ENCODE measurements around the gene LRIF1.
"Not testable (repeated sequence)": the region's sequence is repeated elsewhere in the genome, so short reads cannot be mapped to it uniquely, and the experiment has no call there.

Gene LRIF1

GRCh38 chr1:110963691-110964454, at the start of gene LRIF1:
TSS of gene LRIF1 (minus strand) at chr1:110963922. CDS start at chr1:110963688, 234 bp downstream.
- no peak for TF ChIP-seq SUZ12 (IDR thresholded peaks at IDR 0.05)
- no peak for TF ChIP-seq ARNT (IDR thresholded peaks at IDR 0.05)
- TF ChIP-seq HDGF (IDR thresholded peaks at IDR 0.05; ENCODE audit: borderline replicate concordance) = no peak
- TF ChIP-seq BHLHE40 (IDR thresholded peaks at IDR 0.05; ENCODE audit: borderline replicate concordance) = no peak
- no peak for TF ChIP-seq SP1 (IDR thresholded peaks at IDR 0.05)
- peak; percentile 80 for TF ChIP-seq PKNOX1 (IDR thresholded peaks at IDR 0.05)
- peak; percentile 88 for TF ChIP-seq ELF4 (IDR thresholded peaks at IDR 0.05)
- no peak for TF ChIP-seq FOXM1 (IDR thresholded peaks at IDR 0.05; ENCODE audit: borderline replicate concordance)
- no peak for TF ChIP-seq ZNF384 (IDR thresholded peaks at IDR 0.05)
- TF ChIP-seq CTBP1 (IDR thresholded peaks at IDR 0.05; ENCODE audit: borderline replicate concordance) = no peak
- TF ChIP-seq L3MBTL2 (conservative IDR thresholded peaks at IDR 0.05) = peak; percentile 46
- CTCF ChIA-PET = no interaction called here
- POLR2A ChIA-PET = interaction anchor here (0.6 to 1.1 kb wide), 3 partner anchors 11 to 19 kb away, joined by 3 to 6 read pairs (median 4); no protein-coding TSS in a partner anchor
- peak; percentile 99 for DNase-seq (ENCODE audit: extremely low spot score)

- CTCF ChIA-PET = no interaction called here
- DNase-seq (ENCODE audit: extremely low spot score) = no peak
- POLR2A ChIA-PET = no interaction called here
- no peak for TF ChIP-seq ELF4 (IDR thresholded peaks at IDR 0.05)
- no peak for TF ChIP-seq CTBP1 (IDR thresholded peaks at IDR 0.05; ENCODE audit: borderline replicate concordance)
- TF ChIP-seq BHLHE40 (IDR thresholded peaks at IDR 0.05; ENCODE audit: borderline replicate concordance) = no peak
- no peak for TF ChIP-seq FOXA1 (IDR thresholded peaks at IDR 0.05)
- no peak for TF ChIP-seq SP1 (IDR thresholded peaks at IDR 0.05)
- TF ChIP-seq HDGF (IDR thresholded peaks at IDR 0.05; ENCODE audit: borderline replicate concordance) = no peak
- TF ChIP-seq ZNF384 (IDR thresholded peaks at IDR 0.05) = no peak
- no peak for TF ChIP-seq SUZ12 (IDR thresholded peaks at IDR 0.05)
- TF ChIP-seq PKNOX1 (IDR thresholded peaks at IDR 0.05) = no peak
- TF ChIP-seq L3MBTL2 (conservative IDR thresholded peaks at IDR 0.05) = no peak
- no peak for TF ChIP-seq FOXK2 (IDR thresholded peaks at IDR 0.05)
- no peak for TF ChIP-seq FOXM1 (IDR thresholded peaks at IDR 0.05; ENCODE audit: borderline replicate concordance)
- TF ChIP-seq TARDBP (IDR thresholded peaks at IDR 0.05) = no peak
- TF ChIP-seq NFRKB (IDR thresholded peaks at IDR 0.05) = no peak
Observed at GRCh38 chr1:111008031-111008430, 44.3 kb upstream of the LRIF1 start.

- CTCF ChIA-PET = no interaction called here
- DNase-seq (ENCODE audit: extremely low spot score) = no peak
- POLR2A ChIA-PET = no interaction called here
- TF ChIP-seq L3MBTL2 (conservative IDR thresholded peaks at IDR 0.05) (no peak), FOXK2 (IDR thresholded peaks at IDR 0.05) (no peak), HDGF (IDR thresholded peaks at IDR 0.05; ENCODE audit: borderline replicate concordance) (no peak), ZNF384 (IDR thresholded peaks at IDR 0.05) (no peak), SP1 (IDR thresholded peaks at IDR 0.05) (no peak), ELF4 (IDR thresholded peaks at IDR 0.05) (no peak), BHLHE40 (IDR thresholded peaks at IDR 0.05; ENCODE audit: borderline replicate concordance) (no peak), TARDBP (IDR thresholded peaks at IDR 0.05) (no peak), LEF1 (IDR thresholded peaks at IDR 0.05; ENCODE audit: borderline replicate concordance) (no peak), FOXM1 (IDR thresholded peaks at IDR 0.05; ENCODE audit: borderline replicate concordance) (no peak), ARNT (IDR thresholded peaks at IDR 0.05) (no peak), NFRKB (IDR thresholded peaks at IDR 0.05) (no peak), SUZ12 (IDR thresholded peaks at IDR 0.05) (no peak), CTBP1 (IDR thresholded peaks at IDR 0.05; ENCODE audit: borderline replicate concordance) (no peak), PKNOX1 (IDR thresholded peaks at IDR 0.05) (no peak), FOXA1 (IDR thresholded peaks at IDR 0.05) (no peak)
Observed at GRCh38 chr1:111006556-111006955, 42.8 kb upstream of the LRIF1 start.

GRCh38 chr1:110999607-111000006, 35.9 kb upstream of the LRIF1 start:
- POLR2A ChIA-PET; DNase-seq (ENCODE audit: extremely low spot score); CTCF ChIA-PET: not testable (repeated sequence)

- CTCF ChIA-PET = interaction anchor here (0.9 to 2.0 kb wide), 3 partner anchors 13 to 209 kb away, joined by 3 to 5 read pairs (median 3); no protein-coding TSS in a partner anchor
- POLR2A ChIA-PET = not testable (repeated sequence)
Observed at GRCh38 chr1:110992329-110992728, 28.6 kb upstream of the LRIF1 start.

GRCh38 chr1:110991295-110991694, 27.6 kb upstream of the LRIF1 start:
- CTCF ChIA-PET = interaction anchor here (0.6 kb wide), 1 partner anchor 73 kb away, joined by 3 read pairs; no protein-coding TSS in a partner anchor
- DNase-seq (ENCODE audit: extremely low spot score); POLR2A ChIA-PET: not testable (repeated sequence)

More at GRCh38 chr1:110992329-110992728, 28.6 kb upstream of the LRIF1 start:
- DNase-seq (ENCODE audit: extremely low spot score) = not testable (repeated sequence)

GRCh38 chr1:110990541-110990940, 26.8 kb upstream of the LRIF1 start:
- no peak for DNase-seq (ENCODE audit: extremely low spot score)
- CTCF ChIA-PET = no interaction called here
- POLR2A ChIA-PET = no interaction called here
- no peak for TF ChIP-seq CTBP1 (IDR thresholded peaks at IDR 0.05; ENCODE audit: borderline replicate concordance)
- TF ChIP-seq HDGF (IDR thresholded peaks at IDR 0.05; ENCODE audit: borderline replicate concordance) = no peak
- TF ChIP-seq PKNOX1 (IDR thresholded peaks at IDR 0.05) = no peak
- no peak for TF ChIP-seq FOXA1 (IDR thresholded peaks at IDR 0.05)
- TF ChIP-seq ARNT (IDR thresholded peaks at IDR 0.05) = no peak
